K562 (cell line): Measurements from ENCODE around the gene INPP4B. TPM values are rescaled to one million over a fixed set of nuclear protein-coding genes. Genes with fewer than 3 reads are reported as not detected.

Experiments used
- FOXK1 ChIP-seq: sonication (generic); formaldehyde crosslinking; IDR thresholded peaks from 2 replicates; pipeline ENCODE4 v1.8.0; 2022; ENCODE audit warnings: missing genetic modification reagents, mild to moderate bottlenecking, borderline replicate concordance
- TAF7 ChIP-seq: fragments of 450-650 bp; IDR thresholded peaks from 2 replicates; pipeline ENCODE4 v1.6.1; 2016; ENCODE audit warnings: missing genetic modification characterization, missing compliant biosample characterization
- TRIM24 ChIP-seq, 2 experiments: fragments of 450-650 bp; IDR thresholded peaks; 2 replicates each; pipeline ENCODE4 v1.6.1; 2016
- polyA plus RNA-seq, 8 experiments: library from polyadenylated mRNA; depleted of rRNA in 4 of 8; stranded (reverse) in 5 of 8; unstranded in 3 of 8; fragments of >200 nt; fragmentation: Nextera tagmentation in 2 of 8; fragmentation: Illumina TruSeq in 1 of 8; extraction: Ambion mirVana in 2 of 8; extraction: Trizol in 1 of 8; gene quantifications; 2 replicates each; pipeline versions ENCODE4 v1.2.1 to v1.2.3, GENCODE V29; 2011 to 2014; ENCODE audit warnings: inconsistent platforms in 1 of 8, missing spikeins in 1 of 8
- total RNA-seq, 7 experiments: library from RNA; depleted of rRNA in 6 of 7; stranded (reverse); fragments of >200 nt in 6 of 7; fragmentation: Illumina TruSeq in 2 of 7; extraction: Trizol in 2 of 7; gene quantifications; 2 replicates each; pipeline versions ENCODE4 v1.2.1 to v1.2.3, GENCODE V29; 2011 to 2021; ENCODE audit warnings: low replicate concordance in 1 of 7
- TF ChIP-seq, protein P1 (sequence below): sonication (generic); formaldehyde crosslinking; IDR thresholded peaks from 2 replicates; pipeline ENCODE4 v1.4.0; 2020; ENCODE audit warnings: mild to moderate bottlenecking, missing genetic modification reagents
- TF ChIP-seq, protein P2 (sequence below): fragments of 250-450 bp; sonication (Bioruptor Pico); IDR thresholded peaks from 2 replicates; pipeline ENCODE4 v1.8.0; 2022; ENCODE audit warnings: inconsistent platforms, mild to moderate bottlenecking, moderate library complexity, borderline replicate concordance
- TF ChIP-seq, protein P3 (sequence below): fragments of 450-650 bp; IDR thresholded peaks from 2 replicates; pipeline ENCODE4 v1.7.1; 2018; ENCODE audit warnings: mild to moderate bottlenecking, low read depth; ENCODE audit not compliant: partially characterized antibody

Gene INPP4B
- total and polyA plus RNA-seq, 9 of the 15 experiments (the other 6 are each of a cell fraction or from before 2014, with no cell fraction given), result 0.04 to 0.11 TPM; not detected in 7

DNA sequence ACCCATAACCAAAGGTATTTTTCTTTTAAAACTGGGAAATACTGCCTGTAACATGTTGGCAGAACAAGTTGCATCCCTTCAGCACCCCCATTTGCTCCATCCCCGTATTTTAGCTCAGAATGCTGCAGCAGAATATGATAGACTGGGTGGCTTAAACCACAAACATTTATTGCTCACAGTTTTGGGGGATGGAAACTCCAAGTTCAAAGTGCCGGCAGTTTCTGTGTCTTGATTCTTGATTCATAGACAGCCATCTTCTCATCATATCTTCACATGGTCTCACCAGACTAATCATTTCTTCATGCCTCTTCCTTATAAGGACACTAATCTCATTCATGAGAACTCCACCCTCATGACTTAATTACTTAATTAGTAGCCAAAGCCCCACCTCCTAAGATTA lies 10.5 kb upstream of the INPP4B start (continued):
- TF ChIP-seq TRIM24 (IDR thresholded peaks at IDR 0.05) (no peak), FOXK1 (CRISPR knock-in tag) (no peak), TAF7 (tag) (no peak)
- TF ChIP-seq, protein P1, sequence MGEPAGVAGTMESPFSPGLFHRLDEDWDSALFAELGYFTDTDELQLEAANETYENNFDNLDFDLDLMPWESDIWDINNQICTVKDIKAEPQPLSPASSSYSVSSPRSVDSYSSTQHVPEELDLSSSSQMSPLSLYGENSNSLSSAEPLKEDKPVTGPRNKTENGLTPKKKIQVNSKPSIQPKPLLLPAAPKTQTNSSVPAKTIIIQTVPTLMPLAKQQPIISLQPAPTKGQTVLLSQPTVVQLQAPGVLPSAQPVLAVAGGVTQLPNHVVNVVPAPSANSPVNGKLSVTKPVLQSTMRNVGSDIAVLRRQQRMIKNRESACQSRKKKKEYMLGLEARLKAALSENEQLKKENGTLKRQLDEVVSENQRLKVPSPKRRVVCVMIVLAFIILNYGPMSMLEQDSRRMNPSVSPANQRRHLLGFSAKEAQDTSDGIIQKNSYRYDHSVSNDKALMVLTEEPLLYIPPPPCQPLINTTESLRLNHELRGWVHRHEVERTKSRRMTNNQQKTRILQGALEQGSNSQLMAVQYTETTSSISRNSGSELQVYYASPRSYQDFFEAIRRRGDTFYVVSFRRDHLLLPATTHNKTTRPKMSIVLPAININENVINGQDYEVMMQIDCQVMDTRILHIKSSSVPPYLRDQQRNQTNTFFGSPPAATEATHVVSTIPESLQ (CRISPR knock-in tag), result no peak
- TF ChIP-seq, protein P2, sequence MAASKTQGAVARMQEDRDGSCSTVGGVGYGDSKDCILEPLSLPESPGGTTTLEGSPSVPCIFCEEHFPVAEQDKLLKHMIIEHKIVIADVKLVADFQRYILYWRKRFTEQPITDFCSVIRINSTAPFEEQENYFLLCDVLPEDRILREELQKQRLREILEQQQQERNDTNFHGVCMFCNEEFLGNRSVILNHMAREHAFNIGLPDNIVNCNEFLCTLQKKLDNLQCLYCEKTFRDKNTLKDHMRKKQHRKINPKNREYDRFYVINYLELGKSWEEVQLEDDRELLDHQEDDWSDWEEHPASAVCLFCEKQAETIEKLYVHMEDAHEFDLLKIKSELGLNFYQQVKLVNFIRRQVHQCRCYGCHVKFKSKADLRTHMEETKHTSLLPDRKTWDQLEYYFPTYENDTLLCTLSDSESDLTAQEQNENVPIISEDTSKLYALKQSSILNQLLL, result no peak
- TF ChIP-seq, protein P3, sequence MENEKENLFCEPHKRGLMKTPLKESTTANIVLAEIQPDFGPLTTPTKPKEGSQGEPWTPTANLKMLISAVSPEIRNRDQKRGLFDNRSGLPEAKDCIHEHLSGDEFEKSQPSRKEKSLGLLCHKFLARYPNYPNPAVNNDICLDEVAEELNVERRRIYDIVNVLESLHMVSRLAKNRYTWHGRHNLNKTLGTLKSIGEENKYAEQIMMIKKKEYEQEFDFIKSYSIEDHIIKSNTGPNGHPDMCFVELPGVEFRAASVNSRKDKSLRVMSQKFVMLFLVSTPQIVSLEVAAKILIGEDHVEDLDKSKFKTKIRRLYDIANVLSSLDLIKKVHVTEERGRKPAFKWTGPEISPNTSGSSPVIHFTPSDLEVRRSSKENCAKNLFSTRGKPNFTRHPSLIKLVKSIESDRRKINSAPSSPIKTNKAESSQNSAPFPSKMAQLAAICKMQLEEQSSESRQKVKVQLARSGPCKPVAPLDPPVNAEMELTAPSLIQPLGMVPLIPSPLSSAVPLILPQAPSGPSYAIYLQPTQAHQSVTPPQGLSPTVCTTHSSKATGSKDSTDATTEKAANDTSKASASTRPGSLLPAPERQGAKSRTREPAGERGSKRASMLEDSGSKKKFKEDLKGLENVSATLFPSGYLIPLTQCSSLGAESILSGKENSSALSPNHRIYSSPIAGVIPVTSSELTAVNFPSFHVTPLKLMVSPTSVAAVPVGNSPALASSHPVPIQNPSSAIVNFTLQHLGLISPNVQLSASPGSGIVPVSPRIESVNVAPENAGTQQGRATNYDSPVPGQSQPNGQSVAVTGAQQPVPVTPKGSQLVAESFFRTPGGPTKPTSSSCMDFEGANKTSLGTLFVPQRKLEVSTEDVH, result no peak
